Measurements from ENCODE around the gene PRAMEF27.
"Not testable (repeated sequence)": the region's sequence is repeated elsewhere in the genome, so short reads cannot be mapped to it uniquely, and the experiment has no call there.

PRAMEF27 gene

GRCh38 chr1:13056475-13056874 lies at the start of gene PRAMEF27:
Gene PRAMEF27, minus strand, starts transcription at chr1:13056575. Its CDS starts 2,916 bp downstream, at chr1:13053659.
- H3K79me2 ChIP-seq (ENCODE audit: insufficient read depth, low read length); H3K4me2 ChIP-seq (ENCODE audit: low read length); H3K36me3 ChIP-seq (ENCODE audit: insufficient read depth, low read length); H2AFZ ChIP-seq (ENCODE audit: low read length); H4K20me1 ChIP-seq (ENCODE audit: insufficient read depth, low read length); H3K9me3 ChIP-seq (ENCODE audit: low read length); H3K4me3 ChIP-seq (ENCODE audit: low read depth, low read length, poor library complexity, severe bottlenecking); H3F3A ChIP-seq (ENCODE audit: insufficient read depth, low read length); H3K27me3 ChIP-seq (ENCODE audit: insufficient read depth, low read length); H3K9me2 ChIP-seq (ENCODE audit: low read depth, low read length); H3K4me1 ChIP-seq (ENCODE audit: insufficient read depth, low read length, severe bottlenecking); H3K27ac ChIP-seq (ENCODE audit: low read depth, low read length, poor library complexity, severe bottlenecking); H3K9ac ChIP-seq (ENCODE audit: low read length): not testable (repeated sequence)

- H4K20me1 ChIP-seq (ENCODE audit: insufficient read depth, low read length); H3K79me2 ChIP-seq (ENCODE audit: insufficient read depth, low read length); H3K9ac ChIP-seq (ENCODE audit: low read length); H3K9me2 ChIP-seq (ENCODE audit: low read depth, low read length); H3K27ac ChIP-seq (ENCODE audit: low read depth, low read length, poor library complexity, severe bottlenecking); H3K4me1 ChIP-seq (ENCODE audit: insufficient read depth, low read length, severe bottlenecking); H3K36me3 ChIP-seq (ENCODE audit: insufficient read depth, low read length); H3K27me3 ChIP-seq (ENCODE audit: insufficient read depth, low read length); H3K9me3 ChIP-seq (ENCODE audit: low read length); H3K4me2 ChIP-seq (ENCODE audit: low read length); H3F3A ChIP-seq (ENCODE audit: insufficient read depth, low read length); H2AFZ ChIP-seq (ENCODE audit: low read length); H3K4me3 ChIP-seq (ENCODE audit: low read depth, low read length, poor library complexity, severe bottlenecking): not testable (repeated sequence)
Observed at GRCh38 chr1:13070474-13070873, 14.1 kb upstream of the PRAMEF27 start, which contains the start of gene PRAMEF25. Gene PRAMEF25, plus strand, starts transcription at chr1:13070774. Its CDS starts 2,920 bp downstream, at chr1:13073694.

GRCh38 chr1:13019846-13020245 lies 36.5 kb downstream of the PRAMEF27 start:
- H3K36me3 ChIP-seq (ENCODE audit: insufficient read depth, low read length); H3K4me3 ChIP-seq (ENCODE audit: low read depth, low read length, poor library complexity, severe bottlenecking); H3F3A ChIP-seq (ENCODE audit: insufficient read depth, low read length); H4K20me1 ChIP-seq (ENCODE audit: insufficient read depth, low read length); H3K79me2 ChIP-seq (ENCODE audit: insufficient read depth, low read length); H3K4me2 ChIP-seq (ENCODE audit: low read length); H3K4me1 ChIP-seq (ENCODE audit: insufficient read depth, low read length, severe bottlenecking); H3K9ac ChIP-seq (ENCODE audit: low read length); H2AFZ ChIP-seq (ENCODE audit: low read length); H3K9me3 ChIP-seq (ENCODE audit: low read length); H3K27ac ChIP-seq (ENCODE audit: low read depth, low read length, poor library complexity, severe bottlenecking); H3K9me2 ChIP-seq (ENCODE audit: low read depth, low read length); H3K27me3 ChIP-seq (ENCODE audit: insufficient read depth, low read length): not testable (repeated sequence)

GRCh38 chr1:13011932-13012331 lies 44.4 kb downstream of the PRAMEF27 start:
- H3K79me2 ChIP-seq (ENCODE audit: insufficient read depth, low read length); H3K27me3 ChIP-seq (ENCODE audit: insufficient read depth, low read length); H3K9me3 ChIP-seq (ENCODE audit: low read length); H4K20me1 ChIP-seq (ENCODE audit: insufficient read depth, low read length); H3K4me3 ChIP-seq (ENCODE audit: low read depth, low read length, poor library complexity, severe bottlenecking); H3K36me3 ChIP-seq (ENCODE audit: insufficient read depth, low read length); H3K4me1 ChIP-seq (ENCODE audit: insufficient read depth, low read length, severe bottlenecking); H3K9ac ChIP-seq (ENCODE audit: low read length); H3K9me2 ChIP-seq (ENCODE audit: low read depth, low read length); H3K4me2 ChIP-seq (ENCODE audit: low read length); H2AFZ ChIP-seq (ENCODE audit: low read length); H3K27ac ChIP-seq (ENCODE audit: low read depth, low read length, poor library complexity, severe bottlenecking); H3F3A ChIP-seq (ENCODE audit: insufficient read depth, low read length): not testable (repeated sequence)

GRCh38 chr1:13009348-13009747 lies 47.0 kb downstream of the PRAMEF27 start:
- H4K20me1 ChIP-seq (ENCODE audit: insufficient read depth, low read length); H3K27me3 ChIP-seq (ENCODE audit: insufficient read depth, low read length); H2AFZ ChIP-seq (ENCODE audit: low read length); H3K79me2 ChIP-seq (ENCODE audit: insufficient read depth, low read length); H3K9me3 ChIP-seq (ENCODE audit: low read length); H3K27ac ChIP-seq (ENCODE audit: low read depth, low read length, poor library complexity, severe bottlenecking); H3K4me2 ChIP-seq (ENCODE audit: low read length); H3F3A ChIP-seq (ENCODE audit: insufficient read depth, low read length); H3K4me3 ChIP-seq (ENCODE audit: low read depth, low read length, poor library complexity, severe bottlenecking); H3K9ac ChIP-seq (ENCODE audit: low read length); H3K4me1 ChIP-seq (ENCODE audit: insufficient read depth, low read length, severe bottlenecking); H3K36me3 ChIP-seq (ENCODE audit: insufficient read depth, low read length); H3K9me2 ChIP-seq (ENCODE audit: low read depth, low read length): not testable (repeated sequence)

- not testable (repeated sequence) for H3K27me3 ChIP-seq (ENCODE audit: insufficient read depth, low read length); H3K9ac ChIP-seq (ENCODE audit: low read length); H4K20me1 ChIP-seq (ENCODE audit: insufficient read depth, low read length); H2AFZ ChIP-seq (ENCODE audit: low read length); H3K4me2 ChIP-seq (ENCODE audit: low read length); H3K9me3 ChIP-seq (ENCODE audit: low read length); H3K79me2 ChIP-seq (ENCODE audit: insufficient read depth, low read length); H3K4me3 ChIP-seq (ENCODE audit: low read depth, low read length, poor library complexity, severe bottlenecking); H3K27ac ChIP-seq (ENCODE audit: low read depth, low read length, poor library complexity, severe bottlenecking); H3K4me1 ChIP-seq (ENCODE audit: insufficient read depth, low read length, severe bottlenecking); H3K9me2 ChIP-seq (ENCODE audit: low read depth, low read length); H3F3A ChIP-seq (ENCODE audit: insufficient read depth, low read length); H3K36me3 ChIP-seq (ENCODE audit: insufficient read depth, low read length)
Observed at GRCh38 chr1:13005732-13006131, 50.6 kb downstream of the PRAMEF27 start.
